IPS-18c (cell line): ENCODE measurements around the gene PHF2.

Experiments used
- H3K4me3 ChIP-seq: 2 replicates; pipeline ENCODE4 v1.7.0; 2013; ENCODE audit warnings: low read depth, mild to moderate bottlenecking, low read length, moderate library complexity; ENCODE audit not compliant: insufficient read depth
- H3K9me3 ChIP-seq: one replicate; pipeline ENCODE4 v1.6.1; 2013; ENCODE audit warnings: mild to moderate bottlenecking, low read length, moderate library complexity; ENCODE audit not compliant: control insufficient read depth, insufficient read depth

The PHF2 gene

DNA sequence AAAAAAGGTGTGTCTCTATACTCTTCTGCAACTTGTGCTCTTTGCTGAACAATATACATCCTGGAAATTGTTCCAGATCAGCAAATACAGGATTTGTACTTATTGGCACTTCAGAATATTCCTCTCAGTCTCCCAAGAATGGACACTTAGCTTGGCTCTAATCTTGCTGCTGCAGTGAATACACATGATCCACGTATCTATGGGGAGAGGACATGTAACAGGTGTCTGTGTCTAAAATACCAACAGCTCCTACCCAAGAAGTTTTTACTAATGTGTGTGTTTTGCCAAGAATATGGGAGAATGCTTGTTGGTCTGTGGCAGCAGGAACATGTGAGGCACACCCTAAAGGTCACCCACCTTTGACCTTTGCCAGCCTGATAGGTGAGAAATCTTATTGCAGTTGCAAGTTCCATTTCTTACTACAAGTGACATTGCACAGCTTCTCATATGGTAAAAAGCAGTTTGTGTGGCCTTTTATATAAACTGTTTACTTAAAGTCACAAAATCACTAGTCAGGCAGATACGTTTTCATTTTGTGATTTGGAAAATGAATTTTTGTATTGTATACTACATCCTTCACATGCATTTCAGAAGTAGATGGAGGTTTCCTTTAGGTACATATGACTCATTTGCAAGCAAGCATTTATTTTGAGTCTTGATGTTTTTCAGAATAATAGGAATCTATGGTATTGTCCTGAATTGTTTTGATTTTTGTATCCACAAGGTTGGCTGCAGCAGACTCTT is 35.8 kb downstream of the PHF2 start:
- Histone ChIP-seq H3K9me3 (no peaks in the 10 kb centered on the region), H3K4me3 (no peak overlapping the region)

DNA sequence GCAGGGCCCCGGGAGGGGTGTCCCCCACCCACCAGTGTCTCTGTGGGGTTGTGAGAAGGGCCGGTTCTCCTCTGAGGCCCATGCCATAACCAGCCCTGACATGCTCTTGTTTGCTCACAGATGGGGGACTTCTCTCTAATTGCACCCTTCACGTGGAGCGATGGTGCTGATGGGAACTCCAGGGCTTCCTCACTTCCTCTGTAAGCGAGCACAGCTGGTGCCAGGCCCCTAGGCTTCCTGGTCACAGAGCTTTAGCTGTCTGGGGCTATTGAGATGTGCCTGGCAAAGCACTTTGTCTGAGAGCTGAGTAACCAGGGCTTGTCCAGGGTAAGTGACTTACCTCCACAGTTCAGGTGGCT is 36.4 kb downstream of the PHF2 start:
- no peaks in the 10 kb centered on the region for H3K9me3 ChIP-seq
- H3K4me3 ChIP-seq = no peak overlapping the region

DNA sequence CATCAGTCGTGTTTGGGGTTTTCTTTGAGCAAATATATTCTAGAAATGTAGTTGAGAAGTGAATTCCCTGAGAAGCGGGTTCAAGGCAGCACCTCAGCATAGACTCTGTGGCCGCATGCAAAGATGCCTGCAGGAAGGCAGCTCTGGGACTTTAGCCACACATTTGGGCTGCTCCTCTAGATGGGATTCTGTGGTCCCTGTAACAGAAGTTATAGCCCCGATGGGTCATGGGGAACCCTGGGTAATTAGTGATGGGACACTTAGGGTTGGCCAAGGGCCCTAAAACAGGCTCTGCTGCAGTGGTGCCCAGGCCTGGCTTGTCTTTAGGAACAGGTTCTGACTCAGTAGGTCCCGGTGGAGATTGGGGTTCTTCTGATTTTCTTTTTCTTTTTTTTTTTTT is 36.8 kb downstream of the PHF2 start:
- Histone ChIP-seq H3K4me3 (no peak overlapping the region), H3K9me3 (no peaks in the 10 kb centered on the region)

DNA sequence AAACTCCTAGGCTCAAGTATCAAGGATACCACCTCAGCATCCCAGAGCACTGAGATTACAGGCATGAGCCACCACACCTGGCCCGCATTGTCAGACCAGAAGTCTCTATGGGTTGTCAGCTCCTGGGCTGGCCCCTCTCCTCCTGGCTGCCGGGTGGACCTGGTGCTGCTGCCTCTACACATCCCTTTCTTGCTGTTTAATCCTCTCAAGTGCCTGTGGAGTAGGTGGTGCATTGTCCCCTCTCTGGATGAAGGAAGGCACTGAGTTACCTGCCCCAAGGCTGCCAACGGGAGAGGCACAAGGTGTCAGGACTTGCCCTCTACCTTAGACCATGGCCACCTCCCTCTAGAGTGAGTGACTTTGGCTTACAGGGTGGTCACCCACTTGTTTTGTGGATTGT is 37.4 kb downstream of the PHF2 start:
- H3K9me3 ChIP-seq = no peaks in the 10 kb centered on the region
- H3K4me3 ChIP-seq = no peak overlapping the region

DNA sequence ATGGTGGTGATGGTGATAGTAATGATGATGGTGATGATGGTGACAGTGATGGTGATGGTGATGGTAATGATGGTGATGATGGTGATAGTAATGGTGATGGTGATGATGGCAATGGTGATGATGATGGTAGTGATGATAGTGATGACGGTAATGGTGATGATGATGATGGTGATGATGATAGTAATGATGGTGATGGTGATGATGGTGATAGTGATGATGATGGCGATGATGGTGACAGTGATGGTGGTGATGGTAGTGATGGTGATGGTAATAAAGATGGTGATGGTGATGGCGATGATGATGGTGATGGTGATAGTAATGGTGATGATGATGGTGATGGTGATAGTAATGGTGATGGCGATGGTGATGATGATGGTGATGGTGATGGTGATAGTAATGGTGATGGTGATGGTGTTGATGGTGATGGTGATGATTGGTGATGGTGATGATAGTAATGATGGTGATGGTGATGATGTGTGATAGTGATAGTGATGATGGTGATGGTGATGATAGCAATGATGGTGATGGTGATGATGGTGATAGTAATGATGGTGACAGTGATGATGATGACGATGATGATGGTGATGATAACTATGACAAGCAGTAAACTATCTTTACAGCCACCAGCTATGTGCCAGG is 38.6 kb downstream of the PHF2 start:
- no peak overlapping the region for H3K4me3 ChIP-seq
- H3K9me3 ChIP-seq = no peaks in the 10 kb centered on the region

DNA sequence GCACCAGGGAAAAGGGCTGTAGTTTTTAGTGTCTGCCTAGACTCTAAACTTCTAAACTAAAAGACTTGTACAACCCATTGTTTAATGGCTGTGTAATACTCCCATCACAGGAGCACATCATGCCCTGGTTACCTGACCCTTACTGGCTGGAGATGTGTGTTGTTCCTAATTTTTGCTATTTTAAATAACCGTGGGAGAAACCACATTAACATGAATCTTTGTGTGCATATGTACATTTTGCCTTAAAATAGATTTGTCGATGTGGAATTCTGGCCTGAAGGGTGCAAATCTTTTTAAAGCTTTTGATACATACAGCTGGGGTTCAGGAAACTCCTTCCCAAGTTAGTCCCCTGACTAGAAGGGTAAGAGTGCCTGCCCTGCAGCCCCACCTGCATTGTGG is 39.7 kb downstream of the PHF2 start:
- no peak overlapping the region for H3K4me3 ChIP-seq
- H3K9me3 ChIP-seq = no peaks in the 10 kb centered on the region

DNA sequence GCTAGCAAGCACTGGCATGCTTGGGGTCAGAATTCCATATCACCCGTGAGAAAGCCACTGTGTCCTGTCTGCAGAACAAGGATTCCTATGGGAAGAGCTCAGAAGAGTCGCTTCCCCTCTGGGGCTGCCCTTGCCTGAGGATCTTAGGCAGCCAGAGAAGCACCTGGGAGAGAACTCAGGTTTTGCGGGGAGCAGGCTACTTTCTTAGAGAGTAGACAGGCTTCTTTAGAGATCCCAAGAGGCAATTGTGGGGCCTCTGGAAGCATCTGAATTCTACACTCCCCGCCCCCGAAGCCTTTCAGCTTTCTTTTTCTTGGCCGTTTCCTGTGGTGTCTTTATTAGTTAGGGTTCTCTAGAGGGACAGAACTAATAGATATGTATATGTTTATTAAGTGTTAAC is 40.9 kb downstream of the PHF2 start:
- Histone ChIP-seq H3K9me3 (no peaks in the 10 kb centered on the region), H3K4me3 (no peak overlapping the region)

DNA sequence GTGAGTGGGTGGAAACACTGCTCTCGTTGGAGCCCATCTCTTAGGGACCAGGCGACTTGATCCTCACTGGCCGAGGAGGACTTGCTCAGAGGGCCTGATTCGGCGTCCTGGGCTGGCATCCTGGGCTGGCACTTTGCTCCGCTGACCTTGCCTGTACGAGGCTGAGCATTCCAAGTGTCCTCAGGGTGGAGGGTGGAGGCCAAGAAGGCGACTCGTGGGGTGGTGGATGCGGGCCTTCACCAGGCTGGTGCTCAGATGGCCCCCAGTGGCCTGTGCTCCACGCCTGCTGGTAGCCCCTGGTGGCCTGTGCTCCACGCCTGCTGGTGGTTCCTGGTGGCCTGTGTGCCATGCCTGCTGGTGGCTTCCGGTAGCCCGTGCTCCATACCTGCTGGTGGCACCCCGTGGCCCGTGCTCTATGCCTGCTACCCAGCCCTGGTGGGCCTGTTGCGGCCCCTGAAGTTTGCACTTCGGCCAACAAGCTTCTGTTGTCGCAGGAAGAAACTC is 42.9 kb downstream of the PHF2 start:
- Histone ChIP-seq H3K9me3 (no peaks in the 10 kb centered on the region), H3K4me3 (no peak overlapping the region)

DNA sequence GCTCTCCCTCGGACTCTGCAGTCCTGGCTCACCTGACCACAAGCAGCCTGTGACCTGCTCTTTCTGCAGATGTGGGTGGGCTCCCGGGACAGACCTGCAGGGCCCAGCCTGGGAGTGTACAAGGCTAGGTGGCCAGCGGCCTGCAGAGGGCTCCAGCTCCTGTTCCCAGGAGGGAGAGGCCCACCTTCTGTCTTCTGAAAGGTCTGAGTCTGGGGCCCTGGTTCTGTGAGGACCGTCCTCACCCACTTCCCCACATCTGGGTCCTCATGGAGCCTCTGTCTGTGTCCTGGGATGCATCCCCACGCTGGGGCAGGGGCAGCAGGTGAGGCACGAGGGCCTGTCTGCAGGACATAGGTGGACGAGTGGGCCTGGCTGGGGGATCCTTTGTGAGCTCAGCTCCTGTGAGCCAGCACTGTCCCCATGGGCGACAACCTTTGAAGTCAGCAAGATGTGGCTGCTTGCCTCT is 43.7 kb downstream of the PHF2 start:
- H3K9me3 ChIP-seq = no peaks in the 10 kb centered on the region
- no peak overlapping the region for H3K4me3 ChIP-seq

DNA sequence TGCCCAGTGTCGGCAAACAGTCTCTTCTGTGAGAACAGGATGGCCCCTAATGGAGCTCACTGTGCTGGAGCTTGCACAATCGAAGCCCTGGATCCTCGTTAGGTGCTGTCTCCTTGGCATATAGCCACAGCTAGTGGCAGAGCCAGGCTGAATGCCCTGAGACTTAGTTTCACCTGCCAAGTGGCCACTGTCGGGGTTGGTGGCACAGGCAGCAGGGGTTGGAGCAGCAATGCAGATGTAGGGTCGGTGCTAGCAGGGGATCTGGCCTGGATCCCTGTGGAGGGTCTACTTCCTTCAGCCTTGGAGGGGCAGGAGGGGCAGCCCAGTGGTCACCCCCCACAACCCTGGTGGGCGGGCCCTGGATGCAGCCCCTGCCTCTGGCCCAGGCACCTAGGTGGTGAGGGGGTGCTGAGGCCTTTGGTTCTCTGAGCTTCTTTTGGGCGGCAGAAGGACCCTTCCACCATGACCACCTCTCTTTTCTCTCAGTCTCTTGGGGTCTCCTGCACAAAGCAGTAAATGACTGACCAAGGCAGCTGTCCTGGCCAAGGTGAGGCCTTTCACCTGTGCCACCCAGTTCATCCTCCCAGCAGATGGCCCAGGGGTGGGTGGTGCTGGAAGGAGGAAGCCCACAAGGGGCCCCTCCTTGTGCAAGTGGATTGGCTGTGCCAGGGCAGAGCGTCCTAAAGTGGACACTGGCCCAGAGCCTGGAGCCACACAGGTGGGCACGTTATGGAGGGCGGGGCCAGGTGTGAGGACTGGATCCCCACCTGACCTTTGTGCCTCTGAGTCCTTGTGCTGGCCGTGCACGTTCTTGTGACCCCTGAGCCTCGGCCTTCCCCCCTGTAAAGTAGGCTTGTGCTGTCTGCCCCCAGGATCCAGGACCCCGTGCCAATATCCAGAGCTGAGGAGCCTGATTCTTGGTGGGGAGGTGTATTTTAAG is 44.8 kb downstream of the PHF2 start:
- no peak overlapping the region for H3K4me3 ChIP-seq
- H3K9me3 ChIP-seq = no peaks in the 10 kb centered on the region

DNA sequence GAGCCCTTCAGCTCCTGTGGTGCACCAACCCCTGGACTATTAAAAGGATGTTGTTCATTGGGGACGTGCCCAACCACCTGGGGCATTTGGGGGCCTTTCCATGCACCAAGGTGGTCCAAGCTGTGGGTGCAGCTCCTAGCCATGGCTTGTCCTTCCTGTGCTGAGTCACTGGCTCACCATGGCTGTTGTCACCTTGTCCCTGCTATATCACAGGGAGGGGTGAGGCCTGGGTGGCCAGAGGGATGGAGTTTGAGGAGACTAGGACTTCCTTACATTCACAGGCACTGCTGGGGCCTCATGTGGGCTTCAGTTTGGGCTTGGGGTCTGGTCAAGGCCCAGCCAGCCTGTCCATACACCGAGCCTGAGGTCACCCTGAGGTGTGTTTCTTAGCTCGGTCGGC is 45.5 kb downstream of the PHF2 start:
- no peak overlapping the region for H3K4me3 ChIP-seq

DNA sequence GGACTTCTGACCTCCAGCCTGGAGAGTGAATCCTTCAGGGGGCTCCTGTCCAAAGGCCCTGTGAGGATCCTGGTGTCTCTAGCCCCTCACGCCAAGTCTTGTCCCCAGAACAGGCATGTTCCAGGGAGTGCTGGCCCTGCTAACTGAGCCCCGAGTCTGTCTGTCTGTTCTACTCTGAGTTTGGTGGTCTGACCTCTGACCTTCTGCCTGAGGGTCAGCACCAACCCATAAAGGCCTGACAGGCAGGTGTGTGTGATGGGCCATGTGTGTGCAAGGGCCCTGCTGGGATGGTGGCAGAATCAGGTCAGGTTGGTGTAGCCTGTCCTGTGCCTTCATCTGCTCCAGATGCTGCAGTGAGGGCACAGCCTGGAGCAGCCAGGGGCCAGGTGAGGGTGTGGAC is 46.3 kb downstream of the PHF2 start:
- H3K9me3 ChIP-seq = no peaks in the 10 kb centered on the region
- no peak overlapping the region for H3K4me3 ChIP-seq

More for the DNA sequence above, 45.5 kb downstream of the PHF2 start:
- H3K9me3 ChIP-seq = no peaks in the 10 kb centered on the region

DNA sequence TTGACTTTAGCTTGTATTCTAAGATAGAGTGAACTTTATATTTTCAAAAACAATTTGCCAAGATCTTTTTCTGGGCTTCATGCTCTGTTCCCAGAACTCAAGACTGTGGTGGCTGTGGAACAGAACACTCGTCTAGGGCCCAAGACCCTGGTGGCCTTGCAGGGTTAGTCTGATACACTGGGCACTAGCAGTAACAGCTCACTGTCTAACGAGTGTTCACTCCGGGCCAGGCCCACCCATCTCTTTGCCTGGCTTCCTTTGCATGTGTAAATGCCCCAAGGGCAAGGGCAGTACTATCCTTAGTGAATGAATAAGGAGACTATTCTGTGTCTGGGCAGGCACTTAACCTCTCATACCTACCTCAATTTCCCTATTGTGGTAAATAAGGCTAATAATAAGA is 47.4 kb downstream of the PHF2 start:
- H3K4me3 ChIP-seq = no peak overlapping the region
- no peaks in the 10 kb centered on the region for H3K9me3 ChIP-seq

DNA sequence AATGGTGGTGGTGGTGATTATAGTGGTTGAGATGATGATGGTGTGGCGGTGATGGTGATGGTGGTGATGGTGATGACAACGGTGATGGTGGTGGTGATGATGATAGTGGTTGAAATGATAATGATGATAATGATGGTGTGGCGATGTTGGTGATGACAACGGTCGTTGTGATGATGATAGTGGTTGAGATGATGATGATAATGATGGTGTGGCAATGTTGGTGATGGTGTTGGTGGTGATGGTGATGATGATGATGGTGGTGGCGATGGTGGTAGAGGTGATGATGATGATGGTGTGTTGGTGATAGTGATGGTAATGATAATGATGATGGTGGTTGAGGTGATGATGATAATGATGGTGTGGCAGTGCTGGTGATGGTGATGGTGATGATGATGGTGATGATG is 48.0 kb downstream of the PHF2 start:
- H3K4me3 ChIP-seq = no peak overlapping the region

DNA sequence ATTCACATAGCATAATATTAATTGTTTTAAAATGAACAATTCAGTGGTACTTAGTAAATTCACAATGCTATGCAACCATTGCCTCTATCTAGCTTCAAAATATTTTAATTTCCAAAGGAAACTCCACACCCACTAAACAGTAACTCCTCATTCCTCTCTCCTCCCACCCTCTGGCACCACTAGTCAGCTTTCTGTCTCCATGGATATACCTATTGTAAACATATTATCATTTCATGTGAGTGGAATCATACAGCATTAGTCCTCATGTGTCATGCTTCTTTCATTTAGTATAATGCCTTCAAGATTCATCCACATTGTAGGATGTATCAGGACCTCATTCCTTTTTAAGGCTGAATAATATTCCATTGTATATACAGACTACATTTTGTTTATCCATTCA is 48.6 kb downstream of the PHF2 start:
- H3K4me3 ChIP-seq = no peak overlapping the region
- H3K9me3 ChIP-seq = no peaks in the 10 kb centered on the region

More for the DNA sequence above, 48.0 kb downstream of the PHF2 start:
- no peaks in the 10 kb centered on the region for H3K9me3 ChIP-seq

DNA sequence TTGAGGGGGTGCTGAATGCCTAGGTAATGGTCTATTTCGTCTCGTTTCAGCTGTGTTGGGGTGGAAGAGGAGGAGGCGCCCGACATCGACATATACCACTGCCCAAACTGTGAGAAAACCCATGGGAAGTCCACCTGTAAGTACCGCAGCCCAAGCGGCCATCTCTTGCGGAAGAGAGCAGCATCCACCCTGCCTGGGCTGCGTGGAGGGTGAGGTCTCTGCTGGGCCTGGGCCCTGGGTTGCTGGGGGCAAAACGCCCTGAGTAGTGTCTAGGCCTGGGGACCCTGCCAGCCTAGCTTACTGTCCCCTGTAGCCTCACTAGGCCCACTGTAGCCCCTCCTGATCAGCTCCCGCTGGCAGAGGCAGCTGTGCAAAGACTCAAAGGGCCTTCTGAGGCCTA is 53.5 kb downstream of the PHF2 start:
- no peak overlapping the region for H3K4me3 ChIP-seq
- H3K9me3 ChIP-seq = no peaks in the 10 kb centered on the region

DNA sequence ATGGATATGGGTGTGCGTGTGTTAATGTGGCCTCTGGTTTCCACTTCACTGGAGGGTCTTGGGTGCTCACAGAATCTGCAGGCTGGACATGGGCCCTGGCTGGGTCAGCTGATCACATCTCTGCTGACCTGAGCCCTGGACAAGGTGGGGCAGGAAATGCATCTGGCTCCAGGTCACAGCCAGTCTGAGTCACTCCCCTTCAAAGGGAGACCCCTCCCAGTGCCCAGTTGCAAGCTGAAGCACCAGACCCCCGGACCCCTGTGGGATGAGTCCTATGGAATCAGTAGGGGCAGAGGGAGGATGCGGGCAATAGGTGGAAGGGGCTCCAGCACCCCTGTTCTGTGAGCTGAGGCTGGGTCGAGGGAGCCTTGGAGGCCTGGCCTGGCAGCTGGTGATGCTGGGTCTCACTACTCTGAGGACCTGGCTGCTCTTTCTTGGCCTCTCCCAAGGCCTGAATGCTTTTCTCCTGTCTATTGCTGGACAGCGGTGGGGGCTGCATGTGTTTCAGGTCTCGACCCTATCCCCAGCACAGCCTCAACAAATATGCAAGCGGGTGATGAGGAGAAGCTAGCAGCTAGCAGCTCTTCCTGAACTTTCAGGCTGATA is 54.5 kb downstream of the PHF2 start:
- Histone ChIP-seq H3K4me3 (no peak overlapping the region), H3K9me3 (no peaks in the 10 kb centered on the region)
